ENCODE results near the gene RPA4. TPM values are rescaled to one million over a fixed set of nuclear protein-coding genes. Genes with fewer than 3 reads are reported as not detected.
"Not testable (repeated sequence)": the region's sequence is repeated elsewhere in the genome, so short reads cannot be mapped to it uniquely, and the experiment has no call there.

Gene RPA4
- total RNA-seq (2014; rRNA removed; shearing (Covaris generic)): 0.10 TPM in 1 of 2 replicates, not detected in the other

DNA sequence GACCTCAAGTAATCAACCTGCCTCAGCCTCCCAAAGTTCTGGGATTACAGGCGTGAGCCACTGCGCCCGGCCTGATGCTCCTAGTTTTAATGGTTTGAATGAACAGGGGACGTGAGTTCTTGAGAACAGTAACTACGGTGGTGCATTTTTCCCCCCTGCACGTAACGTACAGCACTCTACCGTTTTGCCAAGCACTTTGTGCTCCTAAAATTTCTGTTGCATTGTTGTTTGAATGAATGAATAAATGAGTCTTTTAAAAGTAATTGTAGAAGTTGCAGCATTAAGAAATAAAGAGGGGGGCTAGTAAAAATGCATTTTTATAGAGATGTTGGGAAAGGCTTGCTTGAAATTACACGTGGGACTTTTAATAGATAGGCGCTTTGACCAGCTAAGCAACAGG, at the start of gene RPA4:
TSS of gene RPA4 (plus strand) at position 301 of the 400 bp plus-strand sequence. CDS start 403 bp downstream, outside the sequence.
- no peak for DNase-seq (ENCODE audit: low read depth)

DNA sequence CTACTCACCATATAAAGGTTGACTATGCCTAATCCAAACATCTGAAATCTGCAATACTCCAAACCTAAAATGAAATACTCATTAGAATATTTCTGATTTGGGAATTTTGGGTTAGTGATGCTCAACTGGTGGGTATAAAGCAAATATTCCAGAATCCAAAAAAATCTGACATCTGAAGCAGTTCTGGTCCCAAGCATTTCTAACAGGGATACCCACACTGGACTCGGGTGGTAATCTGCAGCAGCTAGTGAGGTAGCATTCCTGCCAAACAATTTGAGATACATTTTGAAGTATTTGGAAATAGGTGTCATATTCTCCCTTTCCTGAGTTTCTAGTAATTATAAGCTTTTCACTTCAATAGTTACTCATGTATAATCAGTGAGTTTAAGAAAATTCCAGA, 49.6 kb upstream of the RPA4 start:
- DNase-seq (ENCODE audit: low read depth): no peak

DNA sequence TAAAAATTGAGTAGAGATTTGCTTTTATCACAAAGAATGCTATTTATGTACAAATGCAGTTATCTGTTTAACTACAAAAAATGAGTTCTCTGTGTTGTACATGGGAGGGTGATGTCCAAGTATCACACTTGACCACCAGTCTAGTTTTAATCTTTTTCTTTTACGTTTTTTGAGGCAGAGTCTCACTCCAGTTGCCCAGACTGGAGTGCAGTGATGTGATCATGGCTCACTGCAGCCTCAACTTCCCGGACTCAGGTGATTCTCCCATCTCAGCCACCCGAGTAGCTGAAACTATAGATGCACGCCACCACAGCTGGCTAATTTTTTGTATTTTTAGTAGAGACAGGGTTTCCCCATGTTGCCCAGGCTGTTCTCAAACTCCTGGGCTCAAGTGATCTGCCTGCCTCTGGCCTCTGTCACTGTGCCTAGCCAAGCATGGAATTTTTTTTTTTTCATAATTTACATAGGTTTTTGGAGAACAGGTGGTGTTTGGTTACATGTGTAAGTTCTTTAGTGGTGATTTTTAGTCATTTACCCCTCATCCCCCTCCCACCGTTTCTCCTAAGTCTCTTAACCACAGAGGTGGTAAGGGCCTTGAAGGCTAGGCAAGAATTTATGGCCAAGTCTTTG, 47.9 kb upstream of the RPA4 start:
- DNase-seq (ENCODE audit: low read depth): no peak

GRCh38 chrX:96837808-96838207, 45.9 kb upstream of the RPA4 start:
- DNase-seq (ENCODE audit: low read depth): peak; percentile 13

DNA sequence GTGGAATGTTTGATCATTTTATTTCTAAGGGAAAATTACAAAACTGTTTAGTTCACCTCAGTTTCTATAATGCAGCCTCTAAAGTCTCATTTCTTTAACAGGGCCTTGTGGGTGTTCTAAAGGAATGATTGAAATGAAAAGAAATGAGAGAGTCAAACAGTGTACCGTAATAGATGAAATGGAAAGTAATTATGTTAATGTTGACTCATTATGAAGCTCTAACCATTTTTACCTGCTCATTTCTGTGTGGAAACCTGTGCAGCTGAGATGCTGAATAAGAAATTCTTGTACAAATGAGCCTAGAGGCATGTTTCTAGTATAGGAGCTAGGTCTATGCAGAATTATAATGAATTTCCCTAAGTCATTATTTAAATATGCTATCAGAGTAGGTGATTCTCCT, 45.2 kb upstream of the RPA4 start:
- DNase-seq (ENCODE audit: low read depth): no peak

- DNase-seq (ENCODE audit: low read depth): no peak
These were observed 42.4 kb upstream of the RPA4 start for GRCh38 chrX:96841325-96841724.

GRCh38 chrX:96841866-96842265, 41.8 kb upstream of the RPA4 start:
- not testable (repeated sequence) for DNase-seq (ENCODE audit: low read depth)

GRCh38 chrX:96843566-96843965, 40.1 kb upstream of the RPA4 start:
- DNase-seq (ENCODE audit: low read depth): no peak

DNA sequence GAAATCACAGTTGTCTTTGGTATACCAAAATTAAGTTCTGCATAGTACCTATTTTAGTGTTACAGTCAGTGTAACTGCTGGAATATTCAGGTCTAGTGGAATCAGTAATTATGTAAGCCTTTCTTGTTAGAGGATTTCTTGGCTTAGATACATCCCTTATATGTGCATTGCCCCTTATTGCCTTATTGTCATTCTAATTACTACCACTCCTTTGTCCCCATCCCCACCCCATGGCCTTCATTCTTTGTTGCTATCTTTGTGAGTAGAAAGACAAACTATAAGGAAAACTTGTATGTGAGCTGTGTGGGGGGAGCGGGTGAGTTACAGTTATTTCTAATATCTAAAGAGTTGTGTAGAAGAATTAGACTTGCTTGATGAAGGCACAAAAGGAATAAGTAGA, 36.9 kb upstream of the RPA4 start:
- DNase-seq (ENCODE audit: low read depth): no peak

DNA sequence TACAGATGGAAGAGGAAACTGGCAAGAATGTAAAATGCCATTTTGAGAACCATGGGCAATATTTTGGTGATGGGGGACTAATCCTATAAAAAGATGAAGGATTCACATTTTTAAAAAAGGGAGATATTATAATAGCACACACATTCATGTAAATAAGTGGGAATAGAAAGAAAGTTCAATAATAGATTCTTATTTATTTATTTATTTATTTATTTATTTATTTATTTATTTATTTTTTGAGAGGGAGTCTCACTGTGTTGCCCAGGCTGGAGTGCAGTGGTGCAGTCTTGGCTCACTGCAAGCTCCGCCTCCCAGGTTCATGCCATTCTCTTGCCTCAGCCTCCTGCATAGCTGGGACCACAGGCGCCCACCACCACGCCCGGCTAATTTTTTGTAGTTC, 24.3 kb upstream of the RPA4 start:
- not testable (repeated sequence) for DNase-seq (ENCODE audit: low read depth)

- no peak for DNase-seq (ENCODE audit: low read depth)
These were observed 22.5 kb upstream of the RPA4 start for GRCh38 chrX:96861218-96861617.

GRCh38 chrX:96861661-96862060, 22.0 kb upstream of the RPA4 start:
- no peak for DNase-seq (ENCODE audit: low read depth)

DNA sequence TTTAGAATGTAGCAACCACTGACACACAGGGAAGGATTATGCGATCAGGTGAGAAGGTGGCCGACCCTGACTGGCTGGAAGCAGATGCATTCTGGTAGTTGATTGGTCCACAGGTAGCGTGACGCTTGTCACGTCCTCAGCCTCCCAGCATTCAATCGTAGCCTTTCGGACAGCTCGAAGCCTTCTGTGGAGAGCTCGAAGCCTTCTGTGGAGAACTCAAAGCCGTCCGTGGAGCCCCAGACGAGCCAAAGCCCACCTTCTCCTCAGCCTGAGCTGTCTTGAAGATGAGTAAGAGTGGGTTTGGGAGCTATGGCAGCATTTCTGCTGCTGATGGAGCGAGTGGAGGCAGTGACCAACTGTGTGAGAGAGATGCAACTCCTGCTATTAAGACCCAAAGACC, 319 bp downstream of the RPA4 start:
- no peak for DNase-seq (ENCODE audit: low read depth)

- DNase-seq (ENCODE audit: low read depth): peak; percentile 0
These were observed 6.0 kb downstream of the RPA4 start for GRCh38 chrX:96889726-96890125.

DNA sequence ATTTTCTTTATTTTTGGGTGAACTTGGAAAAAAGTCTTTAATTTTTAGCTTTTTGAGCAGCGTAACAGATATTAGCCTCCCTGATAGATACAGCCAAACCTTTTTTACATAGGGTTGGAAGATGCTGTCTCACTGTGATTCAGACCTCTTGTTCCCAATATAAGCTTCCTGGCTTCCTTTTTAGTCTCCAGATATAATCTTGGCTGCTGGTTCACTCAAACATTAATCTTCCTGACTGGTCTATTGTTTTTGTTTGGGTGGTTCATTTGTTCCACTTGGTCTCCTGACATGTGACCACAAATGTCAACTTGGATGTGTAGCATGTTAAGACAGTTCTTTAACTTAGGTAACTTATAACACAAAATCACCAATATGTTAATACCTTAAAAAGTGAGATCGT, 23.0 kb downstream of the RPA4 start:
- peak; percentile 5 for DNase-seq (ENCODE audit: low read depth)

DNA sequence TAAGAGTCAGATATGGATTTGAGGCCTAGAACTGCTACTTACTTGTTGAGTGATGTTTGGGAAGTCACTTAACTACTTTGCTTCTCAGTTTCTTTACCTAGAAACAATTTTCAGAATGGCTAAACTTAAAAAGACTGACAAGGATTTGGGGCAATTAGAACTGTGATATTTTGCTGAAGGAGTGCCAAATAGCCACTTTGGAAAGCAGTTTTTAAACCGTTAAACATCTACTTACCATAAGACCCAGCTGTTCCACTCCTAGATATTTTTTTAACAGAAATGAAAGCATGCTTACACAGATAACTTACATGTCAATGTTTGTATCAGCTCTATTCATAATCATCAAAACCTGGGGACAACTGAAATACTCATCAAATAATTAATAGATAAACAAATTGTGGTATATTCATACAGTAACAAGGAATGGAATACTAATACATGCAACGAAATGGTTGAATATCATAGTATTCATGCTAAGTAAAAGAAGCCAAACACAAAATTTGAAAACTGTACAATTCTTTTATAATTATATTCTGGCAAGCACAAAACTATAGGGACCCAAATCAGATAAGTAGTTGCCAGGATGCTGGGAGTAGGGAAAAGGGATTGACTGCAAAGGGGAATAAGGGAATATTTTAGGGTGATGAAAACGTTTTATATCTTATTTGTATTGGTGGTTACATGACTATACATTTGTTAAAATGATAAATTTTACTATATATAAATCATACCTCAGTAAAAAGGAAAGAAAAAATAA, 24.0 kb downstream of the RPA4 start:
- no peak for DNase-seq (ENCODE audit: low read depth)

DNA sequence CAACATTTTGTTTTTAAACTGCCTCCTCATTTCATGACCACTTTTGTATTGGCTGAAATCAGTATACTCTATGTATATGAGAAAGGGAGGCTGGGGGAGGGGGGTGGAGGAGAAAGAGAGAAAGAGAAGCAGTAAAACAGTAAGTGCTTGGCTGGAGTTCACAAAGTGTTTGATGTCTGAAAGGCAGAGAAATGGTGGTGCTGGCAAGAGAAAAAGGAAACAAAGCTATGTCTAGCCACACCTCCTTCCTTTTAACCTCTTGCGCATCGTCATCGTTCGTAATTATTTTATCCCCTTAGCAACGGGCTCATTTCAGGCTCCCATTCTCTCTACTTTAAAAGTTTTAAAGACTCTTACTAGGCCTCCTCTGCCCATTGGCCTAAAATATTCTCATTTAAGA, 25.6 kb downstream of the RPA4 start:
- no peak for DNase-seq (ENCODE audit: low read depth)

DNA sequence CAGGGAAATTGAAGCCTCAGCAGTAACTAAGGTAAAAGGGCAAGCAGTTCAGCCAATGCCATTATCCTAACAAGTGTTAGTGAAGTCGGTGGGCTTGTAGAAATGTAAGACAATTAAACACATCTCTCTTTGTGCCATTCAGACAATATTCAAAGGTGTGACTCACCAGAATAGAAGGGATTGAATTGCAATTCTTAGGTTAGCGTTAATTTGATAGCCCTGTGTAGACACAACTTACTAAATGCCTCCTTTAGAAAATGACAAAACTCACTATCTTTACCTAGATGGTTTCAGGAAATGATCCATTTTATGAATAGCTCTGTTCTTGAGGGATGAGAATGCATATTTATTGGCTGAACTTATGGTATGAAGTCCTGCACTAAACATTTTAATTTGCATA, 35.2 kb downstream of the RPA4 start:
- no peak for DNase-seq (ENCODE audit: low read depth)

- DNase-seq (ENCODE audit: low read depth): no peak
These were observed 36.0 kb downstream of the RPA4 start for GRCh38 chrX:96919672-96920071.

GRCh38 chrX:96924581-96924980, 40.9 kb downstream of the RPA4 start:
- no peak for DNase-seq (ENCODE audit: low read depth)

DNA sequence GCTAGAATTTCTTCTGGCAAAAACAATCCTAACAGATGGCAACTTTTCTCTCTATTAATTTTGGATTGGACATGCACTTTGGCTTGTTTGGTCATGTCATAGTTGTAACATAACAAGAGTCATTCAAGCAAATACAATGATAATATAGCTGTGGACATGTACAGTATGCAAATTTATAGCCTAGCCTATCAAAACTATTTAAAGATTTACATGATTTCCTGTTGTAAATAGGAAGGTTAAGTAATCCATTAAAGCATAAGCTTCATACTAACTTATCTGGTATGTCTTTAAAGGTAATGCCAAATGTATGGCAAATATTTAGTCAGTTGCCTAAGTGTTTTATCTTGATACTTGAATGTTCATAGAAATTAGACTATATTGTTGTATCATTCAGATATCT, 45.3 kb downstream of the RPA4 start:
- no peak for DNase-seq (ENCODE audit: low read depth)
